CD4-positive, alpha-beta T cell treated with Interleukin-1 beta for 1 hour (primary cell): ENCODE results near the gene RDH12.
"Not testable (repeated sequence)": the region's sequence is repeated elsewhere in the genome, so short reads cannot be mapped to it uniquely, and the experiment has no call there.

Experiments used
- DNase-seq, 2 donors: peaks; one replicate each; pipeline ENCODE4 v3.0.0-alpha.2; 2020 to 2022

RDH12 gene

DNA sequence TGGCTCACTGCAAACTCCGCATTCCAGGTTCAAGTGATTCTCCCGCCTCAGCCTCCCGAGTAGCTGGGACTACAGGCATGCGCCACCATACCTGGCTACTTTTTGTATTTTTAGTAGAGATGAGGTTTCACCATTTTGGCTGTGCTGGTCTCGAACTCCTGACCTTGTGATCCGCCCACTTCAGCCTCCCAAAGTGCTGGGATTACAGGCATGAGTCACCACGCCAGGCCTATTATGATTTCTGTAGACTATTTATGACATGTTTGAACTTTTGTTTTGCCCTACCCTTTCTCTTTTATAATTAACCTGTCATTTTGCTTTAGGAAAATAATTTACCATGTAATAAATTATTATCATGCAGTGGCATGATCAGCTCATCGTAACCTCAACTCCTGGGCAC is at the start of gene RDH12:
Gene RDH12 (plus strand): TSS at position 395 of the 400 bp plus-strand sequence. CDS start 20,757 bp downstream, outside the sequence.
- not testable (repeated sequence) for DNase-seq

DNA sequence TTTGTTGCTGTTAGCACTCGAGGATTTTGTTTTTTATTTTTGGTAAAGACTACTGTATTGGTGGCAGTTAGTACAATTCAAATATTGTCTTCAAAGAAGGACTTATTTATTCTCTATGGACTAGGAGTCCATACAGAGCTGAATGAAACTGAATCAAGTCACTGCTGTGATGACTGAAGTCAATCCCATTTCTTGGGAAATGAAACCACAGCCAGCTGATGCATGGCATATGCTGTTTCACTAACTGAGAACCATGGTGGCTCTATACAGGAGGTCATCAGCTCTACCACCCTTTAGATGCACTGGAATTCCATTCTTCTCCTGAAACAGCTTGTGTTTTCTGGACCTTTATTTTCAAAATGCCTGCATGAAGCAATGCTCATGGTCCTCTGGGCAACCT is 49.5 kb upstream of the RDH12 start:
- DNase-seq: no peak

- no peak for DNase-seq
Observed at GRCh38 chr14:67653651-67654280, 47.9 kb upstream of the RDH12 start.

GRCh38 chr14:67663633-67664032 is 38.1 kb upstream of the RDH12 start:
- no peak for DNase-seq

GRCh38 chr14:67665868-67666267 is 35.8 kb upstream of the RDH12 start:
- DNase-seq: no peak

DNA sequence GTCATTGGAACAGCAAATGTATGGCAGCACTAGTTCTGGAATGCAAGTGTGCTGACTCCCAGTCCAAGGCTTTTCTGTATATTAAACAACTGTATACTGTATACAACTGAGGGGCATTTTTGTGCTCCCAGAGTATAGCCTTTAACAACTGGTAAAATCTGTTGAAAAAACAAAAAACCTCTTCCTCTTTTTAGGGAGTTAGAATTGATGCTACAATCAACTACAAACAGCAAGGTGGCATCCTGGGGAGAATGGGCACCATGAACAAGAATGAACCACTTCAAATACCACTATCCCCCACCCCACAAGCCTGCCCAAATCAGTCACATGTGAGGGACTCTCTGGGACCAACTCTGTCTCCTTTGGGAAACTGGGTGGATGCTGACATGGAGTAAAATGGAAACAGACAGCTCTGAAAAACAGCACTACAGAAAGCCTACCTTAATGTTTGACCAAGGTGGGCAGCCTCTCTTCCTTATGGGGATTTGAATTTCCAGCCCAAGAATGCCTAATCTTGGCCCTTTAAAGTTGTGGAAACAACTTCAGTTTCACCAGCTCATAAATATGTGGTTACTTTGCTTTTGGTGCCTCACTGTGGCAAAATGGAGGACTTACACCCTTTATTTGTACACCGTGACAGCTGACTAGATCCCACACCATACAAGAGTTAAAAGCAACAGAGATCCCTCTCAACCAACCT is 34.8 kb upstream of the RDH12 start:
- peak; percentile 29 to 65 for DNase-seq

DNA sequence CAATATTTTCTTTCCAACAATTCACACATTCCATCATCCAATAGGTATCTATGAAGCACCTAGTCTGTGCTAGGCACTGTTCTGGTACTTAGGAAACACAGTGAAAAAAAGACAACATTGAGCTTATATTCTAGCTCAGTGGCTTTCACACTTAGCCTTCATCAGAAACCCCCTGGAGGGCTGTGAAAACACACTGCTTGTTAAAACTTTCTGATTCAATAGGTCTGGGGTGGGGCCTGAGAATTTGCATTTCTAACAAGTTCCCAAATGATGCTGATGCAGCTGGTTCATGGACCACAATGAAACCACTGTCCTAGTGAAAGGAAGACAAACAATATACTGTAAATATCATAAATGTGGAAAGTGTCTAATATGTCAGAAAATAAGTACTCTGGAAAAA is 33.1 kb upstream of the RDH12 start:
- DNase-seq: peak in 1 of 2 donors; percentile 44

DNA sequence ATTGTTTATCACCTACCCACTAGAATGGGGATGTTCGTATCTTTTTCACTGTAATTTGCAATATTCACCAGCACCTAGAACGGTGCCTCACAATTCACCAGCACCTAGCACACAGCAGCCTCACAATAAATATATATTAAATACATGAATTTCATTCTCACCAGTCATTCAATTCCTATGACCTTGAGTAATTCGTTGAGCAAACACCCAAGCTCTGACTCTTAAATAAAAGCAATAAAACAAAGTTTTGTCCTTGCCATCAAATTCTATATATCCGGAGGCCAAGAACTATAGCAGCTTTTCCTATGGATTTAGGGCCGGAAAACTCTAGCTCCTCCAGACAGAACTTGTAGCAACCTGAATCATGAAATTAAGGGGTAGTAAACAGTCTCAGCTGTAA is 28.2 kb upstream of the RDH12 start:
- DNase-seq: no peak

- DNase-seq: peak; percentile 39 to 48
Observed at GRCh38 chr14:67674139-67674479, 27.6 kb upstream of the RDH12 start.

DNA sequence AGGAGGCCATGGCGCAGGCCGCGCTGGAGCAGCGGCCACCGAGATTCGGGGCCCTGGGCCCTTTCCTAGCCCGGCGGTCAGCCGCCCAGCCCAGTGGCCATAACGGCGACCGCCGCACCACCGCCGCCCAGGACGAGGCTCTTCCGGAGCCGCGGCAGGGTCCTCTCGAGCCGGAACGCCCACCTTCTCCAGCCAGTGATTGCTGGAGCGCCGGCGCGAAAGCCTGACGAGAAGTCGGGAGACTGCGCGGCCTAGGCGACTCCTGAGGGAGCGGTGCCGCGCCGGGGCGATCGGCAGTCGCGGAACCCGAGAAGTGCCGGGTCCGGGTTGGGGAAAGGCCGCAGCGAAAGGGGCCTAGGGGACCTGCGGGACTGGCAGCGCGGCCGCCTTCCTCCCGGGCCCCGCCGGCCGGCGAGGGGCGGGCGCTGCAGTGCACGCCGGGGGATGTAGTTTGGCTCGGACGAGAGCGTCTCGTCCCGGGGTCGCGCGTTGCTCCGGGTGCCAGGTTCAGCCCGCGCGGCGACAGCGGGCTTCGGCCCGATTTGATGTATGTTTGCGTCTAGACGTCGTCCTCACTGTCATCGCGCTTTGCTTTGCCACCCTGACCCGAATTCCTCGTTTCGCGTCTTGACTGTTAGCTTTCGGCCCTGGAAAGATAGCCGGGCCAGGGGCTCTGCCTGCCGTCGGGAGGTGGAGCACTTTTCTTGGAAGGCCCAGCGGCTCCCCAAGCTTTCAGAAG is 27.0 kb upstream of the RDH12 start, which contains the start of gene VTI1B:
Gene VTI1B (minus strand): TSS at position 153 of the 739 bp plus-strand sequence. CDS start 143 bp downstream, at position 10.
- DNase-seq: peak; percentile 76 to 78

GRCh38 chr14:67675219-67675582 is 26.5 kb upstream of the RDH12 start:
- no peak for DNase-seq

DNA sequence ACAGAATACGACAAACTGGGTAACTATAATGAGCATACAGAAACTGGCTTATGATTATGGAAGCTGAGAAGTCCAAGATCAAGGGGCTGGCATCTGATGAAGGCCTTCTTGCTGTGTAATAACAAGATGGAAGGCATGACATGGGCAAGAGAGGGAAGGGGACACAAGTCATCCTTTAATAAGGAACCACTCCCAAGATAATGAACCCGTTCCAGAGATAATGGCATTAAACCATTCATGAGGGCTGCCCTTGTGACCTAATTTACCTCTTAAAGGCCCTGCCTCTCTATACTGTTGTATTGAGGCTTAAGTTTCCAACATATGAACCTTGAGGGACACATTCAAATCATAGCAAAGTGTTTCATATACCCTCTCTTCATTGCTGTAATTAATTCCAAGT is 22.7 kb upstream of the RDH12 start:
- no peak for DNase-seq

- no peak for DNase-seq
Observed at GRCh38 chr14:67680121-67680602, 21.5 kb upstream of the RDH12 start.

DNA sequence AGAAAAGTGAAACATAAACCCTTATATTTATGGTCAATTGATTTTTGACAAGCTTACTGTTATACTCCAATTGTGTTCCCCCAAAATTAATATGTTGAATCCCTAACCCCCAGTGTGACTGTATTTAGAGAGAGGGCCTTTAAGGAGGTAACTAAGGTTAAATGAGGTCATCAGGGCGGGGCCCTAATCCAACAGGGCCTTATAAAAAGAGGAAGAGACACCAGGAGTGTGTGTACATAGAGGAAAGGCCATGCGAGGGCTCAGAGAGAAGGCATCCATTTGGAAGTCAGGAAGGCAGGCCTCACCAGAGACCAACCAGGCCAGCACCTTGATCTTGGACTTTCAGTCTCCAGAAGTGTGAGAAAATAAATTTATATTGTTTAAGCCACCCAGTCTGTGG is 20.7 kb upstream of the RDH12 start:
- DNase-seq: peak in 1 of 2 donors; percentile 49

DNA sequence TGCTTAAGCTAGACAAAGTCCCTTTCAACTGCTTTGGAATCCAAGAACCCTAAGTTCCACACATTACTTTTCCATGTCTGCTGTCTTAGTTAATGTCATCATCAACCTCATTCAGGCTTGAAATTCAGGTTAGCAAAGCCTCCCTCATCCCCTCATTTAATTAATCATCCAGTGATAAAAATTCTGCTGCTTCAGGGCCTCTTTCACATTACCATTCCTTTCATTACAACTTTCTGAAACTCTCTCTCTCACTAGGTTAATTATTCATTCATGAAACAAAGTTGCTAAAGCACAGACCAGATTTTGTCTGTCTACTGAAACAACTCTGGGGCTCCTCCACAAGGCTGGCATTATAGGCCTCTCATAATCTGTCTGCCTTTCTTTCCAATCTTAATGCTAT is 17.8 kb upstream of the RDH12 start:
- DNase-seq: no peak

DNA sequence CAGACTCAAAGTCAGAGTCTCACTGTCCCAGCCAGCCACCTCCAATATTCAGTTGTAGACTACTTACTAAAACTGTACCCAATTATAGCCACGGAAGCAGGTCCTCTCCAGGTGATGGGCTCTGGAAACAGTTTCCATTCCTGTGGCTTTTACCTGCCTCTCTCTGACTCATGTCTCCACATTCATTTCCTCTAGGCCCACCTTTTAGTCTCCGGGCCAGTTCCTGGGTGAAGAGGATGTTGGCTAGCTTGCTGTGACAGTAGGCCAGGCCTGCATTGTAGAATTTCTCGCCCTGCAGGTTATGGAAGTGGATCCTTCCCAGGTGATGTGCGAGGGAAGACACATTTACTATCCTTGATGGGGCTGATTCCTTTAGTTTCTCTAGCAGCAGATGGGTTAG is 11.7 kb upstream of the RDH12 start:
- no peak for DNase-seq

DNA sequence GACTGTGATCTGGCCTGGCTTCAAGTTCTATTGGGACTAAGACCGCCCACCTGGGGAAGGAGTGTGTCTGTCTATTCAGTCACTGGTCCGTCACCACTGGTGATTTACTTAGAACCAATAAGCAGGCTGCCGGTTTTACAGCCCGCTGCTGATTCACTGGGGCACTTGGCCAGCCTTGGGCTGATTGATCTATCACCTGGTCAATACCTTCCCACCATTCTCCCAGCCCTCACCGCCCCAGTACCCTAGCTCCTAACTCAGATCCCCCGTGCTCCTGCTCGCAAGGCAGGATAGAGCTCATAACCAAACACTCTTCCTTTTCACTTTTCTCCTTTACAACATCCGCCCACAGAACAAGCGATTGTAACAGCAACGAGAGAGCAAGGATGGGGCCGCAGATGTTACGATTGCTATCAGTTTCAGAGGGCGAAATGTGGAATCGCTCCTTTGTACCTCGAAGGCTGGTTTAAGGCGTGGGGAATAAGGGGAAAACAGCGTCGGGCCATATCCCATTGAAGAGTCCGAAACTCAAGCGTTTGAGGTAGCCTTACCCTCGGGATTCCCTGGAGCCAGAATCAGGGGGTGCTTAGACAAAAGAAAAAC is 6.8 kb upstream of the RDH12 start:
- DNase-seq: peak; percentile 63 to 74

DNA sequence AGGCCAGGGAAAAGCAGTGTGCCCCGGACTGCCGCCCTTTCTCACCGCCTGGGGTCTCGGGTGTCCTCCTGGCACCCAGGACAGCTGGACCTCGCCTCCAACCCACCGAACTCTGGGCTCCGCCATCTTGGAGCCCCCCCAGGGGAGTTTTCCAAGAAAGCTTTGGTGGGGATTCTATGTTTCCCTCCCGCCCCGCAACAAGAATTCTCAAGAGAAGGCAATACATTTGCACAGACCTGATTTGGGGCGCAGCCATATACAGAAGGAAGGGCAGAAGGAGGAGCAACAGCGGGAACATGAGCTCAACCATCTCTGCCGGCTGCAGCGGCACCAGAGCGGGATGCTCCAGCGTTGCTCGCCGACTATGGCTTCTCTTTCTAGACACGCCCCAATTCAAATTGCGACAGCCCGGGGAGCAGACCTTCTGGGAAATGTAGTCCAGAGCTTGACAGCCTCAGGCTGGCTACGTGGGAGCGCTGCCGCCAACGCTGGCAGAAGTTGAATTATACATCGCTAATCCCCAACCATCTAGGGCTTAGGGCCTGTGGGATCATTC is 6.2 kb upstream of the RDH12 start, which contains the start of gene RDH11:
Gene RDH11 (minus strand): TSS at position 371 of the 556 bp plus-strand sequence. CDS start 61 bp downstream, at position 310.
- DNase-seq: peak; percentile 86 to 89

DNA sequence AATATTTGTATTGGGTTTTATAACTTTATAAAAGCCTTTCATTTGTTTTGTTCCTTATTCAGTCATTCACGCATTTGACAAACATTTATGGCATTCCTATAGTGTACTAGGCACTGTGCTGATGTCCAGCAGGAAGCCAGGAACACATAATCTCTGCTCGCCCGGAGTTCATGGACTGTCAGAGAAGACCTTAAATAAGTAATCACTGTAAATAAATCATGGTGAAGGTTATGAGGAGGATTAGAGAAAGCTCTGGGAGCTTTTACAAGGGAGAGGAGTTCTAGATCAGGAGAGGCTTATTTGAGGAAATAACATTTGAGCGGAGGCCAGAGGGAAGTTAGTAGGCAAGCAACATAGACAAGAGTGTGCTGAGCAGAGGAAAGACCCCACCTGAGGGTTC is 4.7 kb upstream of the RDH12 start:
- no peak for DNase-seq

DNA sequence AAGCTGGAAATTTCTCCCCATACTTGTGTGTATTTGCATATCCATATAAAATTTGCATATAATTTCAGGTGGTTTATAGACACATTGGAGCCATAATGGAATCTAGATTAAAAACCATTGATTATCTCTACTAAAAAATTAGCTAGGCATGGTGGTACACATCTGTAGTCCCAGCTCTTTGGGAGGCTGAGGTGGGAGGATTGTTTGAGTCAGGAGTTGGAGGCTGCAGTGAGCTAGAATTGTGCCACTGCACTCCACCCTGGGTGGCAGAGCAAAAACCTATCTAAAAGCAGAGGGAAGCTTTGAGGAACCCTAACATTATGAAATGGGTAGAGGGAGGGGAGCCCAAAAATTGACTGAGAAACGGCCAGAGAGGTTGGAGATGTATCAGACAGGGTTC is 3.5 kb upstream of the RDH12 start:
- no peak for DNase-seq

DNA sequence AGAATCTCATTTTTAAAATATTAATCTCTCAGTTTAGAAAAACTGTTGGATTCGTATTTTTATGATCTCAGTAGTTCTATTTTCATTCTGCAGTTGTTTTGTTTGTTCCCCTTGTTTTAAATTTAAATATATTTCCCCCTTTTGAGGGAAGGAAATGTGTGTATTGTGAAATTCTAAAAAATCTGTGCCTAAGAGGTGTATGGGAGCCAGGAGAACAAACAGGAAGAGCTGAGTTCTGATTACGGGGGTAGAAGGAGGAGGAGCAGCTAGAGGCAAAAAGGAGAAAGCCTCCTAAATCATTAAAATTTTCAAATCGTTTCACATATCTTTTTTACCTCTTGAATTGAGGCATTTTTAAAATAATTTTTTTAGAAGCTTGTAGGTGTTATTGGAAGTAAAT is 2.3 kb downstream of the RDH12 start:
- no peak for DNase-seq

GRCh38 chr14:67704484-67705089 is 2.9 kb downstream of the RDH12 start:
- peak; percentile 33 to 68 for DNase-seq

DNA sequence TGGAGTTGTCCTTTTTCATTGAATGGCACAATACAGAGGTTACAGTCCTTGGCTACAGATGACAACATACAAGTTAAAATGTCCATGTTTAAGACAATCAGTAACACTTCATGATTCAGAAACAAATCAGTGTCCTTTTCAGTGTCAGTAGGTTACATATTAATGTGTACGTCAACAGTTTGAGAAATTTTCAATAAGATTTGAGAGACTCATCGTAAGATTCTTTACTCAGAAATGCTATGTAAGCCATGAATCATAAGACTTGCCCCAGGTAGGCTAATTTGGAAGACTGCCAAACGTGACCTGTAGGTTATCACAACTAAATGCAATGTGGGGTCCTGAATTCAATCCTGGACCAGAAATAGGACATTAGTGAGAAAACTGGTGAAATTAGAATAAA is 3.5 kb downstream of the RDH12 start:
- no peak for DNase-seq
